ENCODE data around the gene OTOP3. TPM values are rescaled to one million over a fixed set of nuclear protein-coding genes. Genes with fewer than 3 reads are reported as not detected.

The OTOP3 gene
- total RNA-seq, 1 donor from 2014 or later = 0.57 TPM

DNA sequence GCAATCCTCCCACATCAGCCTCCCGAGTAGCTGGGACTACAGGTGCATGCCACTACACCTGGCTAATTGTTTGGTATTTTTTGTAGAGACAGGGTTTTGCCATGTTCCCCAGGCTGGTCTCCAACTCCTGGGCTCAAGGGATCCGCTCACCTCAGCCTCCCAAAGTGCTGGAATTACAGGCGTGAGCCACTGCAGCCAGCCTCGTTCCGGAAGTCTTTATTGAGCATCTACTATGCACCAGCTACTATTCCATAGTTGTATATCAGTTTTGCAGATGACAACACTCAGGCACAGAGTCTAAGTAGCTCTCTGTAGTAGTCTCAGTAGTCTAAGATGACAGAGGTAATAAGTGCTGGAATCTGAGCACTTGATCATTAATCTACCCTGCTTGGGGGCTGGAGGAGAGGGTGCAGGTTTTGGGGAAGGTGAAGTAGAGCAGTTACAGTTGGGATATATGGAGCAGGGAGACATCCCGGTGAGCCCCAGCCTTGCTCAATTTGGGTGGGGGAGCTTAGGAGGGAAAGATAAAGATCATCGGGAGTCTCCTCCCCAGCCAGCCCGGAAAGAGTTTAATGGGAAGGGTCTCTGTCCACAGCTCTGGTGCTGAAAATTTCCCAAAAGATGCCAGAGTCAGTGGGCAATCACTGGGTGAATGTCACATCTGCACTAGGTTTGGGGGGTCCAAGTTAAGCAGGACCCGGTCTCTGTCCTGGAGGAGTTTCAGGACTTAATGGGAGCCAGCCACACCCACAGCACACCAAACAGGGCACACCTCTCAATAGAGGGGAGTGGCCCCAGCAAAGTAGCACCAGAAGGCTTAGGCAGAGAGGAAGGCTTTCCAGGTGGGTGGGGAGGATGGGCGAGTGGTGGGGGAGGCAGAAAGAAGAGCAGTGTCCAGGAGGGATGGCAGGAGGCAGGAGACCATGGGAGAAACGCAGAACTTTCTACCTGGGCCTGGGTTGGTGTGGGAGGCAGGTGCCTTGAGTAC is 1.7 kb downstream of the OTOP3 start:
- H3K9me3 Mint-ChIP-seq (ENCODE audit: low read depth) = no peaks in the 10 kb centered on the region

DNA sequence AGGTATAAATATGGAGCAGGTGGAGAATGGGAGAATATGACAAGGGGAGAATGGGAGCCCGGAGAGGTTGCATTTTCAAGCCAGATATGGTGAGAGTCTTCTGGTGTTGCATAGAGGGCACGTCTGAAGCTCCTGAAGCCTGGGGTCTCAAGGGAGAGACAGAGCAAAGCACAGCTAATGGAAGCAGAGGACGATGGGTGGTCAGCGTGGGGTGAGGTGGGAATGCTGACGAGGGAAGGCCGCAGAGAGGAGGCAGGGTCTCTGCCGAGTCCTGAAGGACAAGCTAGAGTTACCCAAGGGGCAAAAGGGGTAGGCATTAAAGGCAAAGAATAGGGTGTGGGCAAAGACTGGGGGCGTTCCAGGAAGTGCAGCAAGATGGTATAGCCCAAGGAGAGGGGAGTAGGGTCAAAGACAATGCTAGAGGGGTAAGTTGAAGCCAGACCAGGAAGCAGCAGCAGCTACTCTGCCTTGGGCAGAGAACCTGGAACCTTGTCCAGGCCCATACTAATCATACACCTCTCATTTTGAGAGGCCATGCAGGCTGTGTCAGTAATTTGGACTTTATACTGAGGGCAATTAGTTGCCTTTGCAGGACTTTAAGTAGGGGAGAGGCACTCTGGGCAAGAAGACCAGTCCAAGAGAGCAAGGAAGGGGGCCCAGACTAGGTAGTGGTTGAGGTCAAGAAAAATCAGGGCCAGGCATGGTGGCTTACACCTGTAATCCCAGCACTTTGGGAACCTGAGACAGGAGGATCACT is 2.7 kb downstream of the OTOP3 start:
- Mint-ChIP-seq H3K4me1 (ENCODE audit: low read depth) (no peaks in the 10 kb centered on the region), H3K36me3 (ENCODE audit: insufficient read depth) (no peaks in the 10 kb centered on the region), H3K9me3 (ENCODE audit: low read depth) (no peaks in the 10 kb centered on the region), H3K4me3 (ENCODE audit: low read depth) (no peak overlapping the region), H3K27me3 (peaks cover 64% of the 10 kb centered on the region), H3K27ac (no peak overlapping the region)
- DNase-seq (ENCODE audit: low spot score, unreplicated experiment) = no peak
- TF ChIP-seq, protein P1, sequence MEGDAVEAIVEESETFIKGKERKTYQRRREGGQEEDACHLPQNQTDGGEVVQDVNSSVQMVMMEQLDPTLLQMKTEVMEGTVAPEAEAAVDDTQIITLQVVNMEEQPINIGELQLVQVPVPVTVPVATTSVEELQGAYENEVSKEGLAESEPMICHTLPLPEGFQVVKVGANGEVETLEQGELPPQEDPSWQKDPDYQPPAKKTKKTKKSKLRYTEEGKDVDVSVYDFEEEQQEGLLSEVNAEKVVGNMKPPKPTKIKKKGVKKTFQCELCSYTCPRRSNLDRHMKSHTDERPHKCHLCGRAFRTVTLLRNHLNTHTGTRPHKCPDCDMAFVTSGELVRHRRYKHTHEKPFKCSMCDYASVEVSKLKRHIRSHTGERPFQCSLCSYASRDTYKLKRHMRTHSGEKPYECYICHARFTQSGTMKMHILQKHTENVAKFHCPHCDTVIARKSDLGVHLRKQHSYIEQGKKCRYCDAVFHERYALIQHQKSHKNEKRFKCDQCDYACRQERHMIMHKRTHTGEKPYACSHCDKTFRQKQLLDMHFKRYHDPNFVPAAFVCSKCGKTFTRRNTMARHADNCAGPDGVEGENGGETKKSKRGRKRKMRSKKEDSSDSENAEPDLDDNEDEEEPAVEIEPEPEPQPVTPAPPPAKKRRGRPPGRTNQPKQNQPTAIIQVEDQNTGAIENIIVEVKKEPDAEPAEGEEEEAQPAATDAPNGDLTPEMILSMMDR (IDR thresholded peaks at IDR 0.05; ENCODE audit: unreplicated experiment) = no peak

More for the DNA sequence above, 1.7 kb downstream of the OTOP3 start:
- DNase-seq (ENCODE audit: low spot score, unreplicated experiment) = no peak
- no peaks in the 10 kb centered on the region for H3K4me1 Mint-ChIP-seq (ENCODE audit: low read depth)
- H3K27ac Mint-ChIP-seq = peak overlapping the region; percentile 69
- H3K4me3 Mint-ChIP-seq (ENCODE audit: low read depth) = no peak overlapping the region
- TF ChIP-seq, protein P1 (IDR thresholded peaks at IDR 0.05; ENCODE audit: unreplicated experiment) = no peak
- no peaks in the 10 kb centered on the region for H3K36me3 Mint-ChIP-seq (ENCODE audit: insufficient read depth)
- H3K27me3 Mint-ChIP-seq = peaks cover 68% of the 10 kb centered on the region

GRCh38 chr17:74939534-74939933 is 3.8 kb downstream of the OTOP3 start:
- Mint-ChIP-seq H3K27me3 (peaks cover 69% of the 10 kb centered on the region), H3K9me3 (ENCODE audit: low read depth) (no peaks in the 10 kb centered on the region), H3K36me3 (ENCODE audit: insufficient read depth) (no peaks in the 10 kb centered on the region), H3K4me1 (ENCODE audit: low read depth) (no peaks in the 10 kb centered on the region), H3K27ac (no peak overlapping the region), H3K4me3 (ENCODE audit: low read depth) (no peak overlapping the region)
- TF ChIP-seq, protein P1 (IDR thresholded peaks at IDR 0.05; ENCODE audit: unreplicated experiment) = no peak
- DNase-seq (ENCODE audit: low spot score, unreplicated experiment) = no peak

- Mint-ChIP-seq H3K27ac (no peak overlapping the region), H3K4me1 (ENCODE audit: low read depth) (no peaks in the 10 kb centered on the region)
Observed at GRCh38 chr17:74941128-74941725, 5.5 kb downstream of the OTOP3 start.

More at GRCh38 chr17:74941128-74941725, 5.5 kb downstream of the OTOP3 start:
- TF ChIP-seq, protein P1 (IDR thresholded peaks at IDR 0.05; ENCODE audit: unreplicated experiment) = no peak
- H3K36me3 Mint-ChIP-seq (ENCODE audit: insufficient read depth) = no peaks in the 10 kb centered on the region
- H3K4me3 Mint-ChIP-seq (ENCODE audit: low read depth) = no peak overlapping the region
- no peak for DNase-seq (ENCODE audit: low spot score, unreplicated experiment)
- peaks cover 74% of the 10 kb centered on the region for H3K27me3 Mint-ChIP-seq
- H3K9me3 Mint-ChIP-seq (ENCODE audit: low read depth) = no peaks in the 10 kb centered on the region
